ENCODE results near the gene TMEM185B.
A peak's percentile ranks its signal among the peaks of the same experiment; 100 is the strongest.

TMEM185B gene

DNA sequence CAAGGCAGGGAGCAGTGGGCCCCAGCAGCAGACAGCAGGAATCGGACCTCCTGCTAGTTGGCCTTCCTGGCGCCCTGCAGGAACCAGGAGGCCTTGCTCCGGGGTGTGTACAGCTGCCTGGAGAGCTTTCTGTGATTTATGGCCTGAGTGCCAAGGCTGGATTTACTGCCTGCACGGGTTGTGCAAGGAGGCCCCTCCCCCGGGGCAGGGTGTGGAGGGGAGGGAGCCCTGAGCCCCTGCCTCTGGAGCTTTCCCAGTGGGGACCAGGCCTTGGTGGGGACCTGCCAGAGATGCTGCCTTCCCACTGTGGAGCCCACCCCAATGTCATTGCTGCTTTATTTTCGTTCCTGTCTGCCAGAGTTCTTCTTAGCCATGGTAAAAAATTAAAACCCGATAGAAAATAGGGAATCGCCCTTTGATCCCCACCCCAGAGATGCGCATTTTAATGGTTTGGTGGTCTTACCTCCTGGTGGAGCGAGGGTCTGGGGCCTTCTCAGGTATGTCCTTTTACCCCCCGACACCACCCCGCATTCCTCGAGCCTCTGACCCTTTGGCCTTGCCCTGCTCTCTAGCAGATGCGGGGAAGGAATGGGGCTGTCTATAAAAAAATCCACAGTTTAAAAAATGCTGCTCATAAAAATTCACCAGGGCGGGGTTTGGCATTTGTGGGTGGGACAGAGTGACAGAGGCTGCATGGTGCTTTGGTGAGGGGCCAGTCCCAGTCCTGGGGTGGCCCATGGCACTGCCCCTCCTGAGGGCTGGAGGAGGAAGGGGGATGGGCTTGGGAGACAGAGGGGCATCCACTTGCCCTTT lies 22.5 kb upstream of the TMEM185B start:
- no peak for DNase-seq (ENCODE audit: low spot score)
- ChIA-PET CTCF (no interaction called here), POLR2A (ENCODE audit: low non-redundant PET) (no interaction called here)
- peak overlapping the region; percentile 74 for H3K27ac ChIP-seq
- TF ChIP-seq, protein P1, sequence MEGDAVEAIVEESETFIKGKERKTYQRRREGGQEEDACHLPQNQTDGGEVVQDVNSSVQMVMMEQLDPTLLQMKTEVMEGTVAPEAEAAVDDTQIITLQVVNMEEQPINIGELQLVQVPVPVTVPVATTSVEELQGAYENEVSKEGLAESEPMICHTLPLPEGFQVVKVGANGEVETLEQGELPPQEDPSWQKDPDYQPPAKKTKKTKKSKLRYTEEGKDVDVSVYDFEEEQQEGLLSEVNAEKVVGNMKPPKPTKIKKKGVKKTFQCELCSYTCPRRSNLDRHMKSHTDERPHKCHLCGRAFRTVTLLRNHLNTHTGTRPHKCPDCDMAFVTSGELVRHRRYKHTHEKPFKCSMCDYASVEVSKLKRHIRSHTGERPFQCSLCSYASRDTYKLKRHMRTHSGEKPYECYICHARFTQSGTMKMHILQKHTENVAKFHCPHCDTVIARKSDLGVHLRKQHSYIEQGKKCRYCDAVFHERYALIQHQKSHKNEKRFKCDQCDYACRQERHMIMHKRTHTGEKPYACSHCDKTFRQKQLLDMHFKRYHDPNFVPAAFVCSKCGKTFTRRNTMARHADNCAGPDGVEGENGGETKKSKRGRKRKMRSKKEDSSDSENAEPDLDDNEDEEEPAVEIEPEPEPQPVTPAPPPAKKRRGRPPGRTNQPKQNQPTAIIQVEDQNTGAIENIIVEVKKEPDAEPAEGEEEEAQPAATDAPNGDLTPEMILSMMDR (conservative IDR thresholded peaks at IDR 0.05; ENCODE audit: low read depth): no peak

DNA sequence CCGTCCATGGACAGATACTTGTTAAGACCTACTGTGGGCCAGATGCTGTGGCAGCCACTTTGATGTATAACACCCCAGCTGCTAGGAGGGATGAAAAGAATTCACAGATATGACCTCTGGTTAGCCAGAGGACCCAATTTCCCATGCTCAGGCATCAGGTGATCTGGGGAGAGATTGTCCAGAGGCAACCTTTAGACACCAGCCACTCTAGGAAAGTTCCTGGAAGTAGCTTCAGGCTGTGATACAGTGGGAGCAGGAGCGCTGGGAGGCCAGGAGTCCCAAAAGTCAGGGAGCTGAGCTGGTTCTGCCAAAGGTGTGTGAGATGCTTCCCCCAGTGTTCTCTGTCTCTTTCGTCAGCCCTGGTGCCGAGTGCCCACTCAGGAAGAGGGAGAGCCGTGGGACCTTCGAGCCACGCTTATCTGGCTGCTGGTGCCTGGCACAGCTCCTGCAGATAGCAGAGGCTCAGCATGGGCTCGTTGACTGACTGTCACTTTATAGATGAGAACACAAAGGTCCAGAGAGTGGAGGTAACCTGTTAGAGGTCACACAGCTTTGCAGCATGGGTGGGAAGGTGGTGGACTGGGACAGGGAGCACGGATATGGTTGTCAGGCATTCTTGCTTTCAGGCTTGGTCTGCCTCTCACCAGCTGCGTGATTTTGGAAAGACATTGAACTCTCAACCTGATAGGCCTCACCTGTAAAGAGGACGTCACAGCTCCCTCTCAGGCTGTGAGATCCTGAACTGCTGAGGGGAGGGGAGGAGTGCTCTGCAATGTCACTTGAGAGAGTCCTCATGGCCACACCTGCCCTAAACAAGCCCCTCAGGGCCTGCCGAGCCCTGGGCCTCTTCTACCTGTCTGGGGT lies 21.7 kb upstream of the TMEM185B start:
- peak overlapping the region; percentile 74 for H3K27ac ChIP-seq
- ChIA-PET POLR2A (ENCODE audit: low non-redundant PET) (no interaction called here), CTCF (interaction anchor here (0.6 kb wide), 1 partner anchor 1354 kb away, joined by 4 read pairs; no protein-coding TSS in a partner anchor)
- DNase-seq (ENCODE audit: low spot score): no peak
- TF ChIP-seq, protein P1 (conservative IDR thresholded peaks at IDR 0.05; ENCODE audit: low read depth): no peak

DNA sequence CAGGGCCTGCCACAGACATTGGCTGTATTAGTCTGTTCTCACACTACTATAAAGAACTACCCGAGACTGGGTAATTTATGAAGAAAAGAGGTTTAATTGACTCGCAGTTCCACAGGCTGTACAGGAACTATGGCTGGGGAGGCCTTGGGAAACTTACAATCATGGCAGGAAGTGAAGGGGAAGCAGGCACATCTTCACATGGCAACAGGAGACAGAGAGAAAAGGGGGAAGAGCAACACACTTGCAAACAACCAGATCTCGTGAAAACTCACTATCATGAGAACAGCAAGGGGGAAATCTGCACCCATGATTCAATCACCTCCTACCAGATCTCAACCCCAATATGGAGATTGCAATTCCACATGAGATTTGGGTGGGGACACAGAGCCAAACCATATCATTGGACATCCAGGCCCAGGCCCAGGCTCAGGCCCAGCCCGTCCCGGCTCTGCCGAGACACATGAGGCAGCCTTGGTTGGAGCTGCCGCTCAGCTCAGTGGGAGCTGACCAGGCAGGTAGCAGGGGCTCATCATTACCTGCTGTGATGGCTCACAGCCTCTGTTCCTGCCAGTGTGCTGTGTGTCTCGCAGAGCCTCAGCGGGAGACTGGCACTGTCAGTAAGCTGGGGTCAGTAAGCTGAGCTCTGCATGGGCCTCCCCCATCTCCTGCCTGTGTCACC lies 20.8 kb upstream of the TMEM185B start:
- CTCF ChIA-PET: interaction anchor here (1.0 kb wide), 1 partner anchor 20 kb away, joined by 3 read pairs; the partner anchor contains the start of gene TMEM185B
- DNase-seq (ENCODE audit: low spot score): no peak
- H3K27ac ChIP-seq: no peak overlapping the region
- TF ChIP-seq, protein P1 (conservative IDR thresholded peaks at IDR 0.05; ENCODE audit: low read depth): no peak
- POLR2A ChIA-PET (ENCODE audit: low non-redundant PET): no interaction called here

DNA sequence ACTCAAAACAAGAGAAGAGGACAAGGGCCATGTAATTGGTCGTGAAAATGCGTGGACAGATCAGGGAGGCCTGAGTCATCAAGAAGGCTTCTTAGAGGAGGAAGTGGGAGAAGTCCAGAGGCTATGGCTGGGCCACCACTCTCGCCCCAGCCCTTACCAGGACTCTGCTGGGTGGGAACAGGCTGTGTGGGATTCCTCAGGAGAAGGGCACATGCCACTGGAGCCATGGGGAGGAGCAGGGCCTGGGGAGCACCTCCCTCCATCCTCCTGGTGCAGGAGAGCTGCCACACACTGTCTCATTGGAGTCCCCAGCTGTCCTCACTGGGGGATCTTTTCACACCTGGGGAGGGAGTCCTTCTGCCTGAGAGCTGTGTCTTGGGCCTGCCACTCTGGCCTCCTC lies 20.0 kb upstream of the TMEM185B start:
- TF ChIP-seq, protein P1 (conservative IDR thresholded peaks at IDR 0.05; ENCODE audit: low read depth): no peak
- ChIA-PET CTCF (interaction anchor here (1.0 kb wide), 1 partner anchor 19 kb away, joined by 3 read pairs; the partner anchor contains the start of gene TMEM185B), POLR2A (ENCODE audit: low non-redundant PET) (interaction anchor here (1.2 kb wide), 1 partner anchor 9 kb away, joined by 3 read pairs; the partner anchor contains the start of gene RALB)
- no peak for DNase-seq (ENCODE audit: low spot score)
- H3K27ac ChIP-seq: peak overlapping the region; percentile 56

DNA sequence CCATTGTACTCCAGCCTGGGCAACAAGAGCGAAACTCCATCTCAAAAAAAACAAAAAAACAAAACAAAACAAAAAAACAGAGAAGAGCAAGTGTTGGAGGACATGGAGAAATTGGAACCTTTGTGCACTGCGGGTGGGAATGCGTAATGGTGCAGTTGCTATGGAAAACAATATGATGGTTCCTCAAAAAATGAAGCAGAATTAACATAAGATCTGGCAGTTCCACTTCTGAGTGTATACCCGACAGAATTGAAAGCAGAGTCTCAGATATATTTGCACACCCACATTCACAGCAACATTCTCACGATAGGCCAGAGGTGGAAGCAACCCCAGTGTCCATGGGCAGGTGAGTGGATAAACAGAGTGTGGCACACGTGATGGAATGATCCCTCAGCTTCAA lies 18.5 kb upstream of the TMEM185B start:
- peak overlapping the region; percentile 83; the same call in 1 of the 2 replicates for H3K27ac ChIP-seq
- CTCF ChIA-PET: no interaction called here
- POLR2A ChIA-PET (ENCODE audit: low non-redundant PET): interaction anchor here (0.7 kb wide), 1 partner anchor 11 kb away, joined by 3 read pairs; the partner anchor contains the start of gene RALB

More for the DNA sequence above, 18.5 kb upstream of the TMEM185B start:
- TF ChIP-seq, protein P1 (conservative IDR thresholded peaks at IDR 0.05; ENCODE audit: low read depth): no peak
- no peak for DNase-seq (ENCODE audit: low spot score)

Data from RWPE1 (cell line).